Cortex of kidney (tissue), 1 donor: ENCODE results near the gene CDHR4.
"Not testable (repeated sequence)": the region's sequence is repeated elsewhere in the genome, so short reads cannot be mapped to it uniquely, and the experiment has no call there.

Source experiments
- DNase-seq: peaks from one replicate; lab custom pipeline; 2025; lab: John Stamatoyannopoulos, UW

Gene CDHR4

GRCh38 chr3:49780080-49780974, 19.3 kb downstream of the CDHR4 start:
- DNase-seq: no peak

- DNase-seq: no peak
Observed at GRCh38 chr3:49779358-49780079, 20.2 kb downstream of the CDHR4 start.

- DNase-seq: not testable (repeated sequence)
Observed at GRCh38 chr3:49776101-49776500, 23.6 kb downstream of the CDHR4 start.

GRCh38 chr3:49775538-49775937, 24.1 kb downstream of the CDHR4 start:
- DNase-seq: no peak

DNA sequence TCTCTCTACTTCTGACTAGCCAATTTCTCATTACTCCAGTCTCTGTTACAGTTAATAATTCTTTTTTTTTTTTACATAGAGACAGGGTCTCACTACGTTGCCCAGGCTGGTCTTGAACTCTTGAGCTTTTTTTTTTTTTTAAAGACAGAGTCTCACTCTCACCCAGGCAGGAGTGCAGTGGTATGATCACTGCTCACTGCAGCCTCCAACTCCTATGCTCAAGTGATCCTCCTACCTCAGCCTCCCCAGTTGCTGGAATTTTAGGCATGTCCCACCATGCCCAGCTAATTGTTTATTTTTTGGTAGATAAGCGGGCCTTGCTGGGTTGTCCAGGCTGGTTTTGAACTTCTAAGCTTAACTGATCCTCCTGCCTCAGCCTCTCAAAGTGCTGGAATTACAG, 27.0 kb downstream of the CDHR4 start:
- DNase-seq: no peak

DNA sequence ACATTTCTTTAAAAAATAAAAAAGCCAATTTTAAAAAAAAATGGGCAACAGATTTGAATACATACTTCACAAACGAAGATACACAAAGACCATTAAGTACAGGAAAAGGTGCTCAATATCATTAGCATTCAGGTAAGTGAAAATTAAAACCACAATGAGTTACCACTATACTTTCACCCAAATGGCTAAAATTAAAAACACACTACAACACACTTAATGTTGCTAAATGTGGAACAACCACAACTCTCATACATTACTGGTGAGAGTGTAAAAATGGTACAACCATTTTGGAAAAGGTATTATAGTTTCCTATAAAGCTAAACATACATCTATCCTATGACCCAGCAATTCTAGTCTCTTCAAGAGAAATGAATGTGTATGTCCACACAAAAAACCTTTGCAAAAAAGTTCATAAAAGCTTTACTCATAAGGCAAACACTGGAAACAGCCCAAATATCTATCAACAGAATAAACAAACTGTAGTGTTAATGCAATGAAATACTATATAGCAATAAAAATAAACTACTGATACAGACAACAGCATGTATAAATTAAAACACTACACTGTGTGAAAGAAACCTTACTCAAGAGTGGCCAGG, 28.2 kb downstream of the CDHR4 start:
- no peak for DNase-seq

- no peak for DNase-seq
Observed at GRCh38 chr3:49769926-49770325, 29.7 kb downstream of the CDHR4 start.

DNA sequence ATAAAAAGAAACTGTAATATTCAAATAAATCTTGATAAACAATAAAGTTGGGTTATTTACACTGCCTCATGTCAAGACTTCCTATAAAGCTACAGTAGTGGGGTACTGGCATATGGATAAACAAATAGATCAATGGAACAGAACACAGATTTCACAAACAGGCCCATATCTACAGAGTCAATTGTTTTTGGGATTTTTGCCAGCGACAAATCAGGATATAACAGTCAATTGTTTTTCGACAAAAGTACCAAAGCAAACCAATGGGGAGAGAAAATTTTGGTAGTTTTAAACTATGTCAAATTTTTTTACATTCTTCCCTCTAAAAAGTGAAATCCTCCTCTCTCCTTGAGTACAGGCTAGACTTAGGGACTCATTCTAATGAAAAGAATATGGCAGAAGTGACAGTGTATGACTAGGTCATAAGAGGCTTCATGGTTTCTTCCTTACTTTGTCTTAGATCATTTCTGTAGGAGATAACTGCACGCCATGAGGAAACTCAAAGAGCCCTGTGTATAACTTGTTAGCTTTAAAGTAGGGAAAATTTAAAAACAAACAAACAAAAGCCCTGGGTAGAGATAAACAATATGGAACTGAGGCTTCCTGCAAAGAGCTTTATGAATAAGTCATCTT, 30.3 kb downstream of the CDHR4 start:
- no peak for DNase-seq

DNA sequence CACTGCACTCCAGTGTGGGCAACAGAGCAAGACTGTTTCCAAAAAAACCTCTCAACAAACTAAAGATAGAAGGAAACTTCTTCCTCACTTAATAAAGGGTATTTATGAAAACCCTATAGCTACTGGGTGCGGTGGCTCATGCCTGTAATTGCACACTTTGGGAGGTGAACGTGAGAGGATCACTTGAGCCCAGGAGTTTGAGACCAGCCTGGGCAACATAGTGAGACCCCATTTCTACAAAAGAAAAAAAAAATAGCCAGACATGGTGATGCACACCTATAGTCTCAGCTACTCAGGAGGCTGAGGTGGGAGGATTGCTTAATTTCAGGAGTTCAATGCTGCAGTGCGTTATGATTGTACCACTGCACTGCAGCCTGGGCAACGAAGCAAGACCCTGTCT, 35.7 kb downstream of the CDHR4 start:
- no peak for DNase-seq

DNA sequence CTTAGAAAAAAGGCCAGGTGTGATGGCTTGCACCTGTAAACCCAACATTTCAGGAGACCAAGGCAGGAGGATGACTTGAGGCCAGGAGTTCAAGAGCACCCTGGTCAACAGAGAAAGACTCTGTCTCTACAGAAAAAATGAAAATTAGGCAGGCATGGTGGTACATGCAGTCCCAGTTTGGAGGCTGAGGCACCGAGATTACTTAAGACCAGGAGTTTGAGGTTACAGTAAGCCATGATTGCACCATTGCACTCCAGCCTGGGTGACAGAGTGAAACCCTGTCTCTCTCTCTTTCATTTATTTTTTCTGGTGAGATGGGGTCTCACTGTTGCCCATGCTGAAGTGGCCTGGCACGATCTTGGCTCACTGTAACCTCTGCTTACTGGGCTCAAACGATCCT, 38.0 kb downstream of the CDHR4 start:
- DNase-seq: no peak

DNA sequence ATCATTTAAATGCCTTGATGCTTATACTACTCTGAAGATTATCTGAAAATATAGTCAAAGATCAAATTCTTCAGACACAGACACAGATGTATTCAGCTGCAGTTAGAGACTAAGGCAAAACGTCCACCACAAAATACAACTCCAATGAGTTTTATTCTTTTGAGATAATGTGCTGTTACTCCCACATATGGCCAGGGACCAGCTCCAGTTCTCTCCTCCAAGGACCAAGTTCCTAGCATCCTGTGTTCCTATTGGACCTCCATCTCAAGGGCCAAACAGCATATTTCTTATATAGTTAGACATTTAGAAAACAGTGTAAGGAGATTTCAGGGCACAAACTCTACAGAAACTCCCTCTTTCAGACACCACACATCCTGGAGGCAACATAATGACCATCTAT, 40.4 kb downstream of the CDHR4 start:
- DNase-seq: no peak

DNA sequence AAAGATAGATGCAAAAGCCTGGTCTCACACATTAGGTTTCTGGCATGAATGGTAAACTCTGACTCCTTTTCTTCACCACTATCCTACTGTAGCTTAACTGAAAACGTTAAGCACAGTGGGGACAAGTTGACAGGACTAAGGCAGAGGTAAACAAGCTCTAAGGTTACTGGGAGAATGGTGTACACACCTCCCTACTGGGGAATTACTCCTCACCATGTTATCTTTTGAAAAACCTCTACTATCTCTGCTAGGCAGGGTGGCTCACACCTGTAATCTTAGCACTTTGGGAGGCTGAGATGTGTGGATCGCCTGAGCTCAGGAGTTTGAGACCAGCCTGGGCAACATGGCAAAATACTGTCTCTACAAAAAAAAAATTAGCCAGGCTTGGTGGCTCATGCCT, 42.5 kb downstream of the CDHR4 start:
- DNase-seq: no peak

DNA sequence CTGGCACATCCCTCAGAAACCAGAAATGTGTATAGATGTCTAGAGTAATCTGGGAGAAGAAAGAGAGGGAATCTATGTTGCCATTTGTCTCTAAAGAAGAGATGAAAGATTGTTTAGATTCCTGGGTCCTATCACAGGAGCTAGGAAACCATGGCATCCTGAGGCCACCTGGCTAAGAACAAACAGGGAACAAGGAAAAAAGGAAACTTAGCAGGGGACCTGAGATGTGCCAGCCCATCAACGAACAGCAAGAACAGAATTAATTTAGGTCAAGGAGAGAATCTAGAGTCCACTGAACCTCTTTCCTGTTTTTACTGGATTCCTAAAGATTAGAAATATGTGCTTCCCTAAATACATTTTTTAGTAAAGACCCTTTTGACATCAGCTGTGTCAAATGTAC, 43.6 kb downstream of the CDHR4 start:
- DNase-seq: no peak

GRCh38 chr3:49754536-49754935, 45.1 kb downstream of the CDHR4 start:
- no peak for DNase-seq

GRCh38 chr3:49751501-49751900, 48.2 kb downstream of the CDHR4 start:
- DNase-seq: no peak

DNA sequence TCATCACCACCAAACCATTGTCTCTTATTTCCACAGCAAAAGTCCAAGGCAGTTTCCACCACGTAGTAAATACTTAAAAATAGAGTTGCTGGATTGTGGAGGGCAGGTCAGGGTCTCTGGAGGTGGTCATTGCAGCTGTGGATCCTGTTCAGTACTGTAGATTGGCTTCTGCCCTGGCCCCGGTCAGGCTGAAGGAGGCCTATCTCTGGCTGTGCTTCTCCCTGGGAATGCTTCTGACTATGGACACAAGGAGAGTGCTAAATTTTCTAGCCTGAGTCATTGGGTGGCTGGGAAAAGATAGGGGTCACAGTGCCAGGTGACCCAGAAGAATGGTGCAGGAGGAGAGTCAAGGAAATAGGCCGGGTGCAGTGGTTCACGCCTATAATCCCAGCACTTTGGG, 49.6 kb downstream of the CDHR4 start:
- no peak for DNase-seq

DNA sequence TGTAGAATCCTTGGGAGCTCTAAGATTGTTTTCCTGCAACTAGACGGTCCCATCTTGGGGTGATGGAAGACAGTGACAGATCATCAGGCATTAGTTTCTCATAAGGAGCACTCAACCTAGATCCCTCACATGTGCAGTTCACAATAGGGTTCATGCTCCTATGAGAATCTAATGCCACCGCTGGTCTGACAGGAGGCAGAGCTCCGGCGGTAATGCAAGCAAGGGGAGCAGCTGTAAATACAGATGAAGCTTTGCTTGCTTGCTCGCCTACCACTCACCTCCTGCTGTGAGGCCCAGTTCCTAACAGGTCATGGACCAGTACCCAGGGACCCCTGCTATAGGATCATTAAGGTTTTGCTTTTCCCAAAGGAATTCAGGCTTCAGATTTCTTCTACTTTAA, 50.8 kb downstream of the CDHR4 start:
- DNase-seq: not testable (repeated sequence)

GRCh38 chr3:49747792-49748480, 51.7 kb downstream of the CDHR4 start:
- no peak for DNase-seq

- DNase-seq: no peak
Observed at GRCh38 chr3:49745986-49746385, 53.7 kb downstream of the CDHR4 start.
